Mesothelial cell of epicardium (in vitro differentiated cells): ENCODE data around the gene GNS. TPM values are rescaled to one million over a fixed set of nuclear protein-coding genes. Genes with fewer than 3 reads are reported as not detected.

ENCODE experiments used
- DNase-seq, 2 experiments: peaks; one replicate each; pipeline ENCODE4 v3.0.0; 2021; ENCODE audit warnings: low spot score in 2 of 2; ENCODE audit not compliant: unreplicated experiment in 2 of 2
- H3K27ac Mint-ChIP-seq: 2 replicates; pipeline ENCODE4 v1.8.0; 2021; ENCODE audit warnings: mixed read lengths
- H3K27me3 Mint-ChIP-seq: 2 replicates; pipeline ENCODE4 v1.8.0; 2021; ENCODE audit warnings: low read depth, mixed read lengths
- H3K36me3 Mint-ChIP-seq: 2 replicates; pipeline ENCODE4 v1.8.0; 2021; ENCODE audit warnings: mixed read lengths
- H3K4me1 Mint-ChIP-seq: 2 replicates; pipeline ENCODE4 v1.8.0; 2021; ENCODE audit warnings: mixed read lengths
- H3K4me3 Mint-ChIP-seq: 2 replicates; pipeline ENCODE4 v1.8.0; 2021; ENCODE audit warnings: mild to moderate bottlenecking, moderate library complexity, mixed read lengths
- H3K9me3 Mint-ChIP-seq: 2 replicates; pipeline ENCODE4 v1.8.0; 2021; ENCODE audit warnings: mixed read lengths
- CTCF ChIP-seq: fragments of 200-600 bp; sonication (generic); IDR thresholded peaks from one replicate; pipeline ENCODE4 v1.5.0; 2021; ENCODE audit warnings: antibody characterized with exemption; ENCODE audit not compliant: unreplicated experiment
- total RNA-seq: library from RNA; stranded (reverse); gene quantifications from 3 replicates; pipeline ENCODE4 v1.2.1, GENCODE V29; 2021

GNS gene
- total RNA-seq, 1 donor from 2014 or later = 67.4 TPM

- TF ChIP-seq CTCF = no peak
- H3K9me3 Mint-ChIP-seq = no peaks in the 10 kb centered on the region
- peaks cover 10% of the 10 kb centered on the region for H3K4me1 Mint-ChIP-seq
- peaks cover 3% of the 10 kb centered on the region for H3K27me3 Mint-ChIP-seq
- DNase-seq = no peak
- no peak overlapping the region for H3K4me3 Mint-ChIP-seq
- no peaks in the 10 kb centered on the region for H3K36me3 Mint-ChIP-seq
- no peak overlapping the region for H3K27ac Mint-ChIP-seq
These were observed 34.4 kb upstream of the GNS start for GRCh38 chr12:64793610-64794009.

- H3K4me3 Mint-ChIP-seq = no peak overlapping the region
- H3K9me3 Mint-ChIP-seq = no peaks in the 10 kb centered on the region
- H3K36me3 Mint-ChIP-seq = no peaks in the 10 kb centered on the region
- H3K4me1 Mint-ChIP-seq = peaks cover 10% of the 10 kb centered on the region
- DNase-seq = no peak
- no peak overlapping the region for H3K27ac Mint-ChIP-seq
- no peaks in the 10 kb centered on the region for H3K27me3 Mint-ChIP-seq
- no peak for TF ChIP-seq CTCF
These were observed 32.9 kb upstream of the GNS start for GRCh38 chr12:64792128-64792527.

GRCh38 chr12:64791036-64791435 is 31.8 kb upstream of the GNS start:
- no peaks in the 10 kb centered on the region for H3K36me3 Mint-ChIP-seq
- H3K27ac Mint-ChIP-seq = no peak overlapping the region
- no peaks in the 10 kb centered on the region for H3K9me3 Mint-ChIP-seq
- no peak overlapping the region for H3K4me3 Mint-ChIP-seq
- no peak for DNase-seq
- H3K27me3 Mint-ChIP-seq = no peaks in the 10 kb centered on the region
- no peak for TF ChIP-seq CTCF
- peaks cover 9% of the 10 kb centered on the region for H3K4me1 Mint-ChIP-seq

- no peaks in the 10 kb centered on the region for H3K27me3 Mint-ChIP-seq
- no peak overlapping the region for H3K27ac Mint-ChIP-seq
- DNase-seq = no peak
- TF ChIP-seq CTCF = no peak
- H3K9me3 Mint-ChIP-seq = no peaks in the 10 kb centered on the region
- no peak overlapping the region for H3K4me3 Mint-ChIP-seq
- H3K36me3 Mint-ChIP-seq = no peaks in the 10 kb centered on the region
- peaks cover 9% of the 10 kb centered on the region for H3K4me1 Mint-ChIP-seq
These were observed 31.0 kb upstream of the GNS start for GRCh38 chr12:64790166-64790565.

- H3K27me3 Mint-ChIP-seq = peaks cover 37% of the 10 kb centered on the region
These were observed 26.6 kb upstream of the GNS start for GRCh38 chr12:64785838-64786237.

More at GRCh38 chr12:64785838-64786237, 26.6 kb upstream of the GNS start:
- Mint-ChIP-seq H3K4me1 (peaks cover 22% of the 10 kb centered on the region), H3K9me3 (no peaks in the 10 kb centered on the region), H3K27ac (no peak overlapping the region), H3K36me3 (no peaks in the 10 kb centered on the region), H3K4me3 (no peak overlapping the region)
- no peak for TF ChIP-seq CTCF
- no peak for DNase-seq
